Neural cell (in vitro differentiated cells): ENCODE data around the gene MFSD6L. TPM values are rescaled to one million over a fixed set of nuclear protein-coding genes. Genes with fewer than 3 reads are reported as not detected.

Source experiments
- H2AFZ ChIP-seq: fragments of 200-600, 300-800 bp; sonication (generic), shearing (Covaris generic); 2 replicates; pipeline ENCODE4 v1.6.0; 2014; ENCODE audit warnings: low read depth, mild to moderate bottlenecking, antibody characterized with exemption, low read length, moderate library complexity
- H3F3A ChIP-seq: fragments of 200-600 bp; shearing (Covaris generic); 2 replicates; pipeline ENCODE4 v1.6.1; 2016; ENCODE audit warnings: mild to moderate bottlenecking, moderate library complexity, mixed read lengths, antibody characterized with exemption, low read length; ENCODE audit not compliant: insufficient read depth, poor library complexity, severe bottlenecking
- H3K27ac ChIP-seq: fragments of 200-600, 300-800 bp; sonication (generic), shearing (Covaris generic); 2 replicates; pipeline ENCODE4 v1.5.1; 2014; ENCODE audit warnings: mild to moderate bottlenecking, low read length, moderate library complexity
- H3K27me3 ChIP-seq: fragments of 300-800, 200-600 bp; sonication (generic), shearing (Covaris generic); 2 replicates; pipeline ENCODE4 v1.6.0; 2014; ENCODE audit warnings: mild to moderate bottlenecking, low read depth, low read length, moderate library complexity; ENCODE audit not compliant: insufficient read depth
- H3K36me3 ChIP-seq: fragments of 300-800, 200-600 bp; sonication (generic), shearing (Covaris generic); 2 replicates; pipeline ENCODE4 v1.5.1; 2014; ENCODE audit warnings: mild to moderate bottlenecking, antibody characterized with exemption, low read length, moderate library complexity; ENCODE audit not compliant: insufficient read depth
- H3K4me2 ChIP-seq: fragments of 300-800, 200-600 bp; sonication (generic), shearing (Covaris generic); 2 replicates; pipeline ENCODE4 v1.6.0; 2014; ENCODE audit warnings: mild to moderate bottlenecking, low read length
- H3K4me3 ChIP-seq: fragments of 300-800, 200-600 bp; sonication (generic), shearing (Covaris generic); 2 replicates; pipeline ENCODE4 v1.5.1; 2014; ENCODE audit warnings: mild to moderate bottlenecking, low read length, moderate library complexity
- H3K79me2 ChIP-seq: fragments of 200-600 bp; shearing (Covaris generic); replicated peaks from 2 replicates; pipeline ENCODE4 v1.6.0; 2014; ENCODE audit warnings: mild to moderate bottlenecking, low read length, moderate library complexity; ENCODE audit not compliant: insufficient read depth
- H3K9ac ChIP-seq: fragments of 300-800, 200-600 bp; sonication (generic), shearing (Covaris generic); 2 replicates; pipeline ENCODE4 v1.6.1; 2016; ENCODE audit warnings: mild to moderate bottlenecking, low read length, mixed read lengths
- H3K9me2 ChIP-seq: fragments of 200-600 bp; shearing (Covaris generic); 2 replicates; pipeline ENCODE4 v1.6.1; 2016; ENCODE audit warnings: mild to moderate bottlenecking, low read length, mixed read lengths; ENCODE audit not compliant: insufficient read depth
- H3K9me3 ChIP-seq: fragments of 200-600, 300-800 bp; sonication (generic), shearing (Covaris generic); 2 replicates; pipeline ENCODE4 v1.6.1; 2016; ENCODE audit warnings: mild to moderate bottlenecking, mixed run types, low read length, moderate library complexity, mixed read lengths
- H4K20me1 ChIP-seq: fragments of 200-600 bp; shearing (Covaris generic); 2 replicates; pipeline ENCODE4 v1.6.1; 2016; ENCODE audit warnings: mild to moderate bottlenecking, mixed run types; ENCODE audit not compliant: insufficient read depth
- CTCF ChIP-seq: fragments of 450-650 bp; IDR thresholded peaks from 2 replicates; pipeline ENCODE4 v1.5.1; 2014; ENCODE audit warnings: antibody characterized with exemption, mild to moderate bottlenecking, moderate library complexity; ENCODE audit not compliant: poor library complexity, severe bottlenecking
- EP300 ChIP-seq: fragments of 450-650 bp; conservative IDR thresholded peaks from 2 replicates; pipeline ENCODE4 v1.6.1; 2014; ENCODE audit warnings: antibody characterized with exemption, mild to moderate bottlenecking, moderate library complexity; ENCODE audit not compliant: poor library complexity, severe bottlenecking
- EZH2 ChIP-seq: fragments of 200-600, 300-800 bp; shearing (Covaris generic), sonication (generic); IDR thresholded peaks from 2 replicates; pipeline ENCODE4 v1.6.1; 2014; ENCODE audit warnings: antibody characterized with exemption, low read length, borderline replicate concordance, mild to moderate bottlenecking; ENCODE audit not compliant: insufficient read depth, poor library complexity, severe bottlenecking
- MXI1 ChIP-seq: fragments of 450-650 bp; conservative IDR thresholded peaks from 2 replicates; pipeline ENCODE4 v1.6.1; 2014; ENCODE audit warnings: antibody characterized with exemption, mild to moderate bottlenecking; ENCODE audit not compliant: poor library complexity, severe bottlenecking
- POLR2AphosphoS5 ChIP-seq: IDR thresholded peaks from 2 replicates; pipeline ENCODE4 v1.6.1; 2012
- RAD21 ChIP-seq: fragments of 450-650 bp; conservative IDR thresholded peaks from 2 replicates; pipeline ENCODE4 v1.6.1; 2014; ENCODE audit warnings: antibody characterized with exemption, mild to moderate bottlenecking, moderate library complexity
- SMC3 ChIP-seq: fragments of 450-650 bp; conservative IDR thresholded peaks from 2 replicates; pipeline ENCODE4 v1.6.1; 2014; ENCODE audit warnings: antibody characterized with exemption, mild to moderate bottlenecking, moderate library complexity; ENCODE audit not compliant: poor library complexity
- TAF1 ChIP-seq: IDR thresholded peaks from 2 replicates; pipeline ENCODE4 v1.6.1; 2012; ENCODE audit warnings: low read depth
- polyA plus RNA-seq: library from polyadenylated mRNA; depleted of rRNA; stranded (reverse); fragments of >200 nt; gene quantifications from 2 replicates; pipeline ENCODE4 v1.2.3, GENCODE V29; 2014
- TF ChIP-seq, protein P1 (sequence below): IDR thresholded peaks from 2 replicates; pipeline ENCODE4 v1.6.1; 2012; ENCODE audit warnings: borderline replicate concordance

MFSD6L gene
- polyA plus RNA-seq, 1 donor from 2014 or later = not detected

DNA sequence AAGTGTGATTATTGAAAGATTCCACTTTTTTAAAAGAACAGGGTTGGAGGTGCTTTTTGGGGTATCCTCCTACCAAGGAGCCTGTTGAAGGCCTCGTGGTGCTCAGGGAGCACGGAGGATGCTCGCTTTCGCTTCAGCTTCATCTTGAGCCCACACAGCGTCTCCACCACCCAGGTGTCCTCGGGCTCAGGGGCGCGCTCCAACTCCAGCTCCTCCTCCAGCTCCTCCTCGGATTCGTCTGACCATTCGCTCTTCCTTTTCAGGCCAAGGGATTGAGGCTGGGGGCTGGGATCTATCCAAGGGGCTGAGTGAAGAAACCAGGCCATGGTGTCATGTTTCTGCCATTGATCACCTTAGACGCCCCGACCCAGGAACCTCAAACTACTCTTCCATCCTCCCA, 42.0 kb downstream of the MFSD6L start:
- no peaks in the 10 kb centered on the region for H3K9me2 ChIP-seq
- no peak overlapping the region for H3K9ac ChIP-seq
- no peaks in the 10 kb centered on the region for H3K79me2 ChIP-seq

GRCh38 chr17:8755590-8756255, 43.4 kb downstream of the MFSD6L start:
- H3K4me2 ChIP-seq = no peak overlapping the region
- TF ChIP-seq CTCF (no peak), POLR2AphosphoS5 (no peak), EP300 (no peak), TAF1 (no peak), MXI1 (no peak), RAD21 (no peak), SMC3 (no peak)
- TF ChIP-seq, protein P1, sequence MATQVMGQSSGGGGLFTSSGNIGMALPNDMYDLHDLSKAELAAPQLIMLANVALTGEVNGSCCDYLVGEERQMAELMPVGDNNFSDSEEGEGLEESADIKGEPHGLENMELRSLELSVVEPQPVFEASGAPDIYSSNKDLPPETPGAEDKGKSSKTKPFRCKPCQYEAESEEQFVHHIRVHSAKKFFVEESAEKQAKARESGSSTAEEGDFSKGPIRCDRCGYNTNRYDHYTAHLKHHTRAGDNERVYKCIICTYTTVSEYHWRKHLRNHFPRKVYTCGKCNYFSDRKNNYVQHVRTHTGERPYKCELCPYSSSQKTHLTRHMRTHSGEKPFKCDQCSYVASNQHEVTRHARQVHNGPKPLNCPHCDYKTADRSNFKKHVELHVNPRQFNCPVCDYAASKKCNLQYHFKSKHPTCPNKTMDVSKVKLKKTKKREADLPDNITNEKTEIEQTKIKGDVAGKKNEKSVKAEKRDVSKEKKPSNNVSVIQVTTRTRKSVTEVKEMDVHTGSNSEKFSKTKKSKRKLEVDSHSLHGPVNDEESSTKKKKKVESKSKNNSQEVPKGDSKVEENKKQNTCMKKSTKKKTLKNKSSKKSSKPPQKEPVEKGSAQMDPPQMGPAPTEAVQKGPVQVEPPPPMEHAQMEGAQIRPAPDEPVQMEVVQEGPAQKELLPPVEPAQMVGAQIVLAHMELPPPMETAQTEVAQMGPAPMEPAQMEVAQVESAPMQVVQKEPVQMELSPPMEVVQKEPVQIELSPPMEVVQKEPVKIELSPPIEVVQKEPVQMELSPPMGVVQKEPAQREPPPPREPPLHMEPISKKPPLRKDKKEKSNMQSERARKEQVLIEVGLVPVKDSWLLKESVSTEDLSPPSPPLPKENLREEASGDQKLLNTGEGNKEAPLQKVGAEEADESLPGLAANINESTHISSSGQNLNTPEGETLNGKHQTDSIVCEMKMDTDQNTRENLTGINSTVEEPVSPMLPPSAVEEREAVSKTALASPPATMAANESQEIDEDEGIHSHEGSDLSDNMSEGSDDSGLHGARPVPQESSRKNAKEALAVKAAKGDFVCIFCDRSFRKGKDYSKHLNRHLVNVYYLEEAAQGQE = no peak

More for the DNA sequence above, 42.0 kb downstream of the MFSD6L start:
- H3K27me3 ChIP-seq = no peaks in the 10 kb centered on the region
- no peak overlapping the region for H2AFZ ChIP-seq
- no peak overlapping the region for H3K27ac ChIP-seq
- no peaks in the 10 kb centered on the region for H3F3A ChIP-seq
- H4K20me1 ChIP-seq = no peaks in the 10 kb centered on the region
- no peak for TF ChIP-seq TAF1
- TF ChIP-seq EZH2 = no peak
- no peak for TF ChIP-seq POLR2AphosphoS5
- no peak for TF ChIP-seq RAD21
- no peak for TF ChIP-seq MXI1
- no peak for TF ChIP-seq SMC3
- TF ChIP-seq EP300 = no peak
- TF ChIP-seq CTCF = no peak
- TF ChIP-seq, protein P1 = no peak
- H3K4me3 ChIP-seq = no peak overlapping the region
- H3K4me2 ChIP-seq = no peak overlapping the region
- no peaks in the 10 kb centered on the region for H3K36me3 ChIP-seq
- no peaks in the 10 kb centered on the region for H3K9me3 ChIP-seq

More at GRCh38 chr17:8755590-8756255, 43.4 kb downstream of the MFSD6L start:
- Histone ChIP-seq H3K9me3 (no peaks in the 10 kb centered on the region), H2AFZ (no peak overlapping the region), H3K27ac (no peak overlapping the region), H3K27me3 (no peaks in the 10 kb centered on the region), H3K9ac (no peak overlapping the region), H3F3A (no peaks in the 10 kb centered on the region), H3K4me3 (no peak overlapping the region), H3K36me3 (no peaks in the 10 kb centered on the region), H3K9me2 (no peaks in the 10 kb centered on the region), H4K20me1 (no peaks in the 10 kb centered on the region), H3K79me2 (no peaks in the 10 kb centered on the region)
